Liver (tissue), 9 donors: ENCODE results near the gene GNB1L. TPM values are rescaled to one million over a fixed set of nuclear protein-coding genes. Genes with fewer than 3 reads are reported as not detected.

Experiments used
- DNase-seq: peaks from one replicate; pipeline ENCODE4 v3.0.0-alpha.2; 2017; ENCODE audit warnings: low spot score
- H3K27ac ChIP-seq, 2 donors: one replicate each; pipeline ENCODE4 v1.7.0; 2013; ENCODE audit warnings: inconsistent platforms in 2 of 2, low read length in 2 of 2, control low read depth in 1 of 2, low read depth in 1 of 2, mild to moderate bottlenecking in 1 of 2
- H3K27me3 ChIP-seq, 4 donors: one replicate each; pipeline versions ENCODE4 v1.6.1 to v1.7.0; 2013; ENCODE audit warnings: low read length in 3 of 4, inconsistent platforms in 1 of 4, mild to moderate bottlenecking in 1 of 4, moderate library complexity in 1 of 4; ENCODE audit not compliant: control insufficient read depth in 4 of 4, insufficient read depth in 4 of 4
- H3K36me3 ChIP-seq, 4 donors: one replicate each; pipeline versions ENCODE4 v1.6.1 to v1.7.0; 2013; ENCODE audit warnings: low read length in 3 of 4, mild to moderate bottlenecking in 3 of 4, low read depth in 1 of 4, moderate library complexity in 1 of 4; ENCODE audit not compliant: control insufficient read depth in 4 of 4, insufficient read depth in 3 of 4
- H3K4me1 ChIP-seq, 4 donors: one replicate each; pipeline versions ENCODE4 v1.6.1 to v1.7.0; 2013; ENCODE audit warnings: low read length in 3 of 4, mild to moderate bottlenecking in 3 of 4, moderate library complexity in 1 of 4; ENCODE audit not compliant: control insufficient read depth in 4 of 4, insufficient read depth in 4 of 4
- H3K4me3 ChIP-seq, 3 donors: one replicate each; pipeline versions ENCODE4 v1.6.1 to v1.7.0; 2013; ENCODE audit warnings: low read length in 3 of 3, control low read depth in 1 of 3, low read depth in 1 of 3, mild to moderate bottlenecking in 1 of 3
- H3K9ac ChIP-seq, 2 donors: one replicate each; pipeline ENCODE4 v1.7.0; 2013; ENCODE audit warnings: low read length in 2 of 2, mild to moderate bottlenecking in 2 of 2, moderate library complexity in 2 of 2, control low read depth in 1 of 2, low read depth in 1 of 2
- H3K9me3 ChIP-seq, 4 donors: one replicate each; pipeline versions ENCODE4 v1.6.1 to v1.7.0; 2013; ENCODE audit warnings: low read length in 3 of 4; ENCODE audit not compliant: control insufficient read depth in 4 of 4
- EGR1 ChIP-seq, 2 donors: IDR thresholded peaks; 2 replicates each; pipeline ENCODE4 v1.6.1; 2016 to 2018; ENCODE audit warnings: antibody characterized with exemption in 2 of 2, low read depth in 2 of 2
- FOXA1 ChIP-seq: IDR thresholded peaks from 2 replicates; pipeline ENCODE4 v1.6.1; 2016; ENCODE audit warnings: antibody characterized with exemption
- FOXA2 ChIP-seq: IDR thresholded peaks from 2 replicates; pipeline ENCODE4 v1.6.1; 2016; ENCODE audit warnings: antibody characterized with exemption
- GABPA ChIP-seq, 2 donors: IDR thresholded peaks in 1 of 2; conservative IDR thresholded peaks in 1 of 2; 2 replicates each; pipeline ENCODE4 v1.6.1; 2016; ENCODE audit warnings: antibody characterized with exemption in 2 of 2, mild to moderate bottlenecking in 1 of 2, moderate library complexity in 1 of 2
- HNF4A ChIP-seq, 2 donors: conservative IDR thresholded peaks; 2 replicates each; pipeline ENCODE4 v1.6.1; 2016; ENCODE audit warnings: antibody characterized with exemption in 2 of 2, mild to moderate bottlenecking in 2 of 2
- HNF4G ChIP-seq: IDR thresholded peaks from 2 replicates; pipeline ENCODE4 v1.6.1; 2016; ENCODE audit warnings: antibody characterized with exemption
- JUND ChIP-seq, 2 donors: IDR thresholded peaks; 2 replicates each; pipeline ENCODE4 v1.6.1; 2016; ENCODE audit warnings: antibody characterized with exemption in 2 of 2
- NR2F2 ChIP-seq: IDR thresholded peaks from 2 replicates; pipeline ENCODE4 v1.6.1; 2016; ENCODE audit warnings: antibody characterized with exemption
- RAD21 ChIP-seq, 2 donors: IDR thresholded peaks; 2 replicates each; pipeline ENCODE4 v1.6.1; 2016; ENCODE audit warnings: antibody characterized with exemption in 2 of 2, mild to moderate bottlenecking in 2 of 2
- RXRA ChIP-seq, 2 donors: IDR thresholded peaks; 2 replicates each; pipeline ENCODE4 v1.6.1; 2017 to 2018; ENCODE audit warnings: antibody characterized with exemption in 2 of 2, mild to moderate bottlenecking in 1 of 2
- SP1 ChIP-seq: IDR thresholded peaks from 2 replicates; pipeline ENCODE4 v1.6.1; 2018; ENCODE audit warnings: antibody characterized with exemption, mild to moderate bottlenecking
- TAF1 ChIP-seq: conservative IDR thresholded peaks from 2 replicates; pipeline ENCODE4 v1.6.1; 2016; ENCODE audit warnings: antibody characterized with exemption, mild to moderate bottlenecking
- YY1 ChIP-seq: IDR thresholded peaks from 2 replicates; pipeline ENCODE4 v1.6.1; 2016; ENCODE audit warnings: antibody characterized with exemption, mild to moderate bottlenecking
- WGBS: extraction: QIAGEN DNeasy Blood & Tissue Kit; methylation state at CpG from one replicate; pipeline ENCODE4 v1.1.7; 2013; 5-methylcytosine and 5-hydroxymethylcytosine counted together
- polyA plus RNA-seq, 2 donors: library from polyadenylated mRNA; stranded (reverse) in 1 of 2; unstranded in 1 of 2; fragments of 200-250 nt in 1 of 2; fragments of >200 nt in 1 of 2; fragmentation: Nextera tagmentation in 1 of 2; extraction: Ambion mirVana in 1 of 2; gene quantifications; one replicate each; pipeline versions ENCODE4 v1.2.1 to v1.2.3, GENCODE V29; 2013 to 2015
- total RNA-seq, 2 donors: library from RNA; depleted of rRNA; stranded (reverse); fragments of >200 nt; gene quantifications; one replicate each; pipeline ENCODE4 v1.2.3, GENCODE V29; 2014
- TF ChIP-seq, protein P1 (sequence below): IDR thresholded peaks from 2 replicates; pipeline ENCODE4 v1.6.1; 2016; ENCODE audit warnings: antibody characterized with exemption
- TF ChIP-seq, protein P2 (sequence below): IDR thresholded peaks from 2 replicates; pipeline ENCODE4 v1.6.1; 2016; ENCODE audit warnings: antibody characterized with exemption
- TF ChIP-seq, protein P3 (sequence below): IDR thresholded peaks from 2 replicates; pipeline ENCODE4 v1.6.1; 2016; ENCODE audit warnings: antibody characterized with exemption
- TF ChIP-seq, protein P4 (sequence below): fragments of 150-350 bp; IDR thresholded peaks from 2 replicates; pipeline ENCODE4 v1.5.1; 2017; ENCODE audit warnings: improper control_type of control experiment, low read depth, low read length; ENCODE audit not compliant: missing input control
- TF ChIP-seq, protein P5 (sequence below): IDR thresholded peaks from 2 replicates; pipeline ENCODE4 v1.6.1; 2016; ENCODE audit warnings: antibody characterized with exemption, mild to moderate bottlenecking
- donor health status: healthy.
- donor health status: healthy.
- donor health status: healthy.
- donor health status: healthy.
- donor health status: healthy.

Gene GNB1L
- total and polyA plus RNA-seq, 4 donors, result 1.5 to 3.6 (median 1.9) TPM

DNA sequence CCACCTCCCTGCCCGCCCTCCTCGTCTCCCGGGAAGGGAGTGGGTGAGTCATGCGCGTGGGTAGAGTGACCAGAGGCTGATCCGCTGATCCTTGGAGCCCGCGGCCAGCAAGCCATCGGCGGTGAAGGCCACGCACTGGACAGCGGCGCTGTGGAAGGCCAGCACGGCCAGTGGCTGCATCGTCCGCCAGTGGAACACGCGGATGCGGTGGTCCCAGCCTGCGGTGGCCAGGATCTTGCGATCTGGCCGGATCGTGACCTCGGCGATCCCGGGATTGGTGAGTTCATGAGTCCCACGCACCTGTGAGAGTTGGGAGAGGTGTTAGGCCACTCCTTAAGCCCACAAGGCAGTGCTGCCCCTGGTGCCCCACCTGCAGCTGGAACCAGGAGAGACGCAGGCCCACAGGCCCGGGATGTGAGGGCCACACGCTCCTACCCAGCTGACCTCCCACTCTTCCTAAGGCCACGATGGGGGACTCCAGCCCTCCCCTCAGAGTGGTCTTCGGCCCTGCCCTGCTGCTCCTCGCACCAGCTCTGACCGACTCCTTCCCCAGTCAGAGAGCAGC, 65.9 kb downstream of the GNB1L start:
- H3K36me3 ChIP-seq, result no peaks in the 10 kb centered on the region
- 96% methylated on average over 34 of the region's 34 CpGs for WGBS

DNA sequence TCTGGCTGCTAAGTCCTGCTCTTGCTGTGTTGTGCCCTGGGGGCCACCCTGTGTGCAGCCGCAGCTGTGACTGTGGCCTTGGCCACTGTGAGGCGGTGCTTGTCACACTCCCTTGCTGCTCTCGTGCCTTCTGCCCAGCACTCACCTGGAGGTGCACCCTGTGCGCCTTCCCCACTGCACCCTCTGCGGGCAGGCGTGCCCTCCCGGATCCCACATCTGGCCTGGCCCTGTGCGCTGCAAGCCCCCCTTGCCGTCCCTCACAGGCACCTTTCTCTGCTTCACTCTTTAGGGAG, 66.9 kb downstream of the GNB1L start:
- Histone ChIP-seq H3K36me3 (no peaks in the 10 kb centered on the region), H3K4me1 (no peaks in the 10 kb centered on the region)
- 97% methylated on average over 9 of the region's 9 CpGs for WGBS

More for the DNA sequence above, 65.9 kb downstream of the GNB1L start:
- no peak overlapping the region for H3K9ac ChIP-seq
- no peak for TF ChIP-seq FOXA1
- TF ChIP-seq NR2F2, result no peak
- no peak for TF ChIP-seq RAD21 (IDR thresholded peaks at IDR 0.05)
- no peak for TF ChIP-seq SP1
- TF ChIP-seq, protein P1, sequence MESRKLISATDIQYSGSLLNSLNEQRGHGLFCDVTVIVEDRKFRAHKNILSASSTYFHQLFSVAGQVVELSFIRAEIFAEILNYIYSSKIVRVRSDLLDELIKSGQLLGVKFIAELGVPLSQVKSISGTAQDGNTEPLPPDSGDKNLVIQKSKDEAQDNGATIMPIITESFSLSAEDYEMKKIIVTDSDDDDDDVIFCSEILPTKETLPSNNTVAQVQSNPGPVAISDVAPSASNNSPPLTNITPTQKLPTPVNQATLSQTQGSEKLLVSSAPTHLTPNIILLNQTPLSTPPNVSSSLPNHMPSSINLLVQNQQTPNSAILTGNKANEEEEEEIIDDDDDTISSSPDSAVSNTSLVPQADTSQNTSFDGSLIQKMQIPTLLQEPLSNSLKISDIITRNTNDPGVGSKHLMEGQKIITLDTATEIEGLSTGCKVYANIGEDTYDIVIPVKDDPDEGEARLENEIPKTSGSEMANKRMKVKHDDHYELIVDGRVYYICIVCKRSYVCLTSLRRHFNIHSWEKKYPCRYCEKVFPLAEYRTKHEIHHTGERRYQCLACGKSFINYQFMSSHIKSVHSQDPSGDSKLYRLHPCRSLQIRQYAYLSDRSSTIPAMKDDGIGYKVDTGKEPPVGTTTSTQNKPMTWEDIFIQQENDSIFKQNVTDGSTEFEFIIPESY, result no peak
- TF ChIP-seq TAF1, result no peak
- TF ChIP-seq, protein P2, sequence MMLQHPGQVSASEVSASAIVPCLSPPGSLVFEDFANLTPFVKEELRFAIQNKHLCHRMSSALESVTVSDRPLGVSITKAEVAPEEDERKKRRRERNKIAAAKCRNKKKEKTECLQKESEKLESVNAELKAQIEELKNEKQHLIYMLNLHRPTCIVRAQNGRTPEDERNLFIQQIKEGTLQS, result no peak
- TF ChIP-seq RXRA (IDR thresholded peaks at IDR 0.05), result no peak
- TF ChIP-seq JUND (IDR thresholded peaks at IDR 0.05), result no peak
- no peak for TF ChIP-seq FOXA2
- TF ChIP-seq GABPA (IDR thresholded peaks at IDR 0.05 in 1 of 2, conservative IDR thresholded peaks at IDR 0.05 in 1 of 2), result no peak
- no peak for TF ChIP-seq HNF4A (conservative IDR thresholded peaks at IDR 0.05)
- TF ChIP-seq, protein P3, sequence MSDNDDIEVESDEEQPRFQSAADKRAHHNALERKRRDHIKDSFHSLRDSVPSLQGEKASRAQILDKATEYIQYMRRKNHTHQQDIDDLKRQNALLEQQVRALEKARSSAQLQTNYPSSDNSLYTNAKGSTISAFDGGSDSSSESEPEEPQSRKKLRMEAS, result no peak
- no peak for TF ChIP-seq EGR1 (IDR thresholded peaks at IDR 0.05; ENCODE audit: low read depth in 2 of 2)
- H3K27me3 ChIP-seq, result no peaks in the 10 kb centered on the region
- no peaks in the 10 kb centered on the region for H3K4me1 ChIP-seq
- no peak overlapping the region for H3K27ac ChIP-seq
- H3K9me3 ChIP-seq, result peaks cover 0 to 2% (median 0%) of the 10 kb centered on the region in 4 donors
- DNase-seq, result no peak
- H3K4me3 ChIP-seq, result no peak overlapping the region

More for the DNA sequence above, 66.9 kb downstream of the GNB1L start:
- Histone ChIP-seq H3K4me3 (no peak overlapping the region), H3K9ac (no peak overlapping the region), H3K9me3 (peaks cover 0 to 2% (median 0%) of the 10 kb centered on the region in 4 donors), H3K27me3 (no peaks in the 10 kb centered on the region), H3K27ac (no peak overlapping the region)
- no peak for DNase-seq
- no peak for TF ChIP-seq GABPA (IDR thresholded peaks at IDR 0.05 in 1 of 2, conservative IDR thresholded peaks at IDR 0.05 in 1 of 2)
- no peak for TF ChIP-seq HNF4A (conservative IDR thresholded peaks at IDR 0.05)
- no peak for TF ChIP-seq HNF4G
- no peak for TF ChIP-seq TAF1
- TF ChIP-seq JUND (IDR thresholded peaks at IDR 0.05), result no peak
- TF ChIP-seq, protein P3, result no peak
- no peak for TF ChIP-seq RXRA (IDR thresholded peaks at IDR 0.05)
- no peak for TF ChIP-seq EGR1 (IDR thresholded peaks at IDR 0.05; ENCODE audit: low read depth in 2 of 2)
- TF ChIP-seq, protein P4, sequence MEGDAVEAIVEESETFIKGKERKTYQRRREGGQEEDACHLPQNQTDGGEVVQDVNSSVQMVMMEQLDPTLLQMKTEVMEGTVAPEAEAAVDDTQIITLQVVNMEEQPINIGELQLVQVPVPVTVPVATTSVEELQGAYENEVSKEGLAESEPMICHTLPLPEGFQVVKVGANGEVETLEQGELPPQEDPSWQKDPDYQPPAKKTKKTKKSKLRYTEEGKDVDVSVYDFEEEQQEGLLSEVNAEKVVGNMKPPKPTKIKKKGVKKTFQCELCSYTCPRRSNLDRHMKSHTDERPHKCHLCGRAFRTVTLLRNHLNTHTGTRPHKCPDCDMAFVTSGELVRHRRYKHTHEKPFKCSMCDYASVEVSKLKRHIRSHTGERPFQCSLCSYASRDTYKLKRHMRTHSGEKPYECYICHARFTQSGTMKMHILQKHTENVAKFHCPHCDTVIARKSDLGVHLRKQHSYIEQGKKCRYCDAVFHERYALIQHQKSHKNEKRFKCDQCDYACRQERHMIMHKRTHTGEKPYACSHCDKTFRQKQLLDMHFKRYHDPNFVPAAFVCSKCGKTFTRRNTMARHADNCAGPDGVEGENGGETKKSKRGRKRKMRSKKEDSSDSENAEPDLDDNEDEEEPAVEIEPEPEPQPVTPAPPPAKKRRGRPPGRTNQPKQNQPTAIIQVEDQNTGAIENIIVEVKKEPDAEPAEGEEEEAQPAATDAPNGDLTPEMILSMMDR, result no peak
- no peak for TF ChIP-seq RAD21 (IDR thresholded peaks at IDR 0.05)
- TF ChIP-seq, protein P5, sequence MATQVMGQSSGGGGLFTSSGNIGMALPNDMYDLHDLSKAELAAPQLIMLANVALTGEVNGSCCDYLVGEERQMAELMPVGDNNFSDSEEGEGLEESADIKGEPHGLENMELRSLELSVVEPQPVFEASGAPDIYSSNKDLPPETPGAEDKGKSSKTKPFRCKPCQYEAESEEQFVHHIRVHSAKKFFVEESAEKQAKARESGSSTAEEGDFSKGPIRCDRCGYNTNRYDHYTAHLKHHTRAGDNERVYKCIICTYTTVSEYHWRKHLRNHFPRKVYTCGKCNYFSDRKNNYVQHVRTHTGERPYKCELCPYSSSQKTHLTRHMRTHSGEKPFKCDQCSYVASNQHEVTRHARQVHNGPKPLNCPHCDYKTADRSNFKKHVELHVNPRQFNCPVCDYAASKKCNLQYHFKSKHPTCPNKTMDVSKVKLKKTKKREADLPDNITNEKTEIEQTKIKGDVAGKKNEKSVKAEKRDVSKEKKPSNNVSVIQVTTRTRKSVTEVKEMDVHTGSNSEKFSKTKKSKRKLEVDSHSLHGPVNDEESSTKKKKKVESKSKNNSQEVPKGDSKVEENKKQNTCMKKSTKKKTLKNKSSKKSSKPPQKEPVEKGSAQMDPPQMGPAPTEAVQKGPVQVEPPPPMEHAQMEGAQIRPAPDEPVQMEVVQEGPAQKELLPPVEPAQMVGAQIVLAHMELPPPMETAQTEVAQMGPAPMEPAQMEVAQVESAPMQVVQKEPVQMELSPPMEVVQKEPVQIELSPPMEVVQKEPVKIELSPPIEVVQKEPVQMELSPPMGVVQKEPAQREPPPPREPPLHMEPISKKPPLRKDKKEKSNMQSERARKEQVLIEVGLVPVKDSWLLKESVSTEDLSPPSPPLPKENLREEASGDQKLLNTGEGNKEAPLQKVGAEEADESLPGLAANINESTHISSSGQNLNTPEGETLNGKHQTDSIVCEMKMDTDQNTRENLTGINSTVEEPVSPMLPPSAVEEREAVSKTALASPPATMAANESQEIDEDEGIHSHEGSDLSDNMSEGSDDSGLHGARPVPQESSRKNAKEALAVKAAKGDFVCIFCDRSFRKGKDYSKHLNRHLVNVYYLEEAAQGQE, result no peak
- TF ChIP-seq YY1, result no peak
- TF ChIP-seq, protein P1, result no peak
